HG03097 (cell line): ENCODE results near the gene COL4A2.

ENCODE experiments used
- ATAC-seq: cut with Tn5 transposase; IDR thresholded peaks from one replicate; pipeline ENCODE4 v1.9.1; 2021; ENCODE audit not compliant: unreplicated experiment, low FRiP score

Gene COL4A2

DNA sequence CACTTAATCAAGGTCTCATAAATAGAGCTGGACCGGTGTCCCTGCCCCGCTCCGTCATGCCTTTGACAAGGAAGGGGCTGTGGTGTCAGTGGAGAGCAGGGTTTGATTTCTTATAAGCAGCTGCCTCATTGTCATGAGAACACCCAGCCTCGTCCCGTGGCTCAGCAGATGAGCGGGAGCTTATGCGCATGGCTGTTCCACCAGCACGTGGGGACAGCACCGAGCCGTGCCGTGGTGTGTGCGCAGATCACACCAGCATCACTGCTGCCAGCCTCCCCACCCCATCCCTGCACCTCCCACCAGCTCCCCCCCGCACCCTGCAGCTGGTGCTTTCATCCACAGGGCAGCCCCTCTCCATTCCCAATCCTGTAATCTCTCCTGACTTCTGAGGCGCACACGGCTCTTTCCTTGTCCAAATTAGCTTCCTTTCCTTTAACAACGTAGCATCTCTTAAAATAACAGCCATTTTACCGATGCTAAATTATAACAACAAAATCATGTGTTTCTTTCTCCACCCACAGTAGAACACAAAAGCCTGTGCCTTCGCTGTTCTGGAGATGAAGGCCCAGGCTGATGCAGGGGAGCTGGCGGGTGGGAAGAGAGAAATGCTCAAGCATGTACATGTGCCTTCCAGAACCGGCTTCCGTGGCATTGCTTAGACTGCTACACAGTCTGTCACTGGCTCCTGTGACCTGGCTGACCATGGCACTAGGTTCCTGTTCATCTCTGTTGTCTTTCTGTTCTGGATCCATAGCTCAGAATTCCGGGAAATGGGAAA is 157.7 kb downstream of the COL4A2 start:
- ATAC-seq: no peak

DNA sequence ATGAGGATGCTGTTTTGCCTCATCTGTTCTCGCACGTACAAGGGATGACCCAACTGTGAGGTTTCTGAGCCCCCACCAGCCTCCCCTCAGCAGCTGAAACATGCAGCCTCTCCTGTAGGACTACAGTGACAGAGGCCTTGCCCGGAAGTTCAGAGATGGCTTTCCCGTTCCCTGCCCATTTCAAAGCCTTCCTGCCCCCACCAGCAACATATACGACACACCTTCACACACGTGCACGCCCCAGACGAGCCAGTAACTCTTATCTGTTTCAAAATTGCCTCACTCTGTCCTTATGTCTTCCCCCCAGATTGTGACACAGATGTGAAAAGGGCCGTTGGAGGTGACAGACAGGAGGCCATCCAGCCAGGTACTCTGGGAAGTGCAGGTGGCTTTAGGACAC is 158.6 kb downstream of the COL4A2 start:
- ATAC-seq: no peak

DNA sequence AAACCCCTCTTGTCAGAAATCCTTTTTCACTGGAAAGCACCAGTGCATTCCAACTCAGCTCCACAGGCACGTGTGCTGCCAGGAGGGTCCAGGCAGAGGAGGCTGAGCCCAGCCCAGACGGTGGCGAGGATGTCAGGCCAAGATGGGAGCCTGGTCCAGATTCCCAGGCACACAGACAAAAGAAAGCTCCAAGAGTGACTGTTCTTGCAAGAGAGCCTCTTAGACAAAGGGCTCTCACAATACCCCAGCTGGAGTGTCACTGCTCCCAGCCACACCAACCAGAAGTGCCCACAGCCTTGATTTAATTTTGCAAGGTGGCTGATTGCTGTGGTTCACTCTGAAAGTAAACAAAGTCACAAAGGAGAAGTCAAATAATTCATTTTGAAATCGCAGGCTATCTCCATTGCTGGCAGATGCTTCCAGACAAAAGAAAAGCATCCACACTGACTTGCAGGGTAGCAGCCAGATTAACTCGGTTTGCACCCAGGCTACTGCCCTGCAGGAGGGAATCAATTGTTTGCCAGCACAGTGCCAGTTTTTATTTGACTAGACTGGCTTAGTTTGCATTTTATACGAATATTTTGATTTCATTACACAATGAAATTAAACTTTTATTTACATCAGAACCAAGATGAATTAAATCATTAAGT is 159.3 kb downstream of the COL4A2 start:
- no peak for ATAC-seq

DNA sequence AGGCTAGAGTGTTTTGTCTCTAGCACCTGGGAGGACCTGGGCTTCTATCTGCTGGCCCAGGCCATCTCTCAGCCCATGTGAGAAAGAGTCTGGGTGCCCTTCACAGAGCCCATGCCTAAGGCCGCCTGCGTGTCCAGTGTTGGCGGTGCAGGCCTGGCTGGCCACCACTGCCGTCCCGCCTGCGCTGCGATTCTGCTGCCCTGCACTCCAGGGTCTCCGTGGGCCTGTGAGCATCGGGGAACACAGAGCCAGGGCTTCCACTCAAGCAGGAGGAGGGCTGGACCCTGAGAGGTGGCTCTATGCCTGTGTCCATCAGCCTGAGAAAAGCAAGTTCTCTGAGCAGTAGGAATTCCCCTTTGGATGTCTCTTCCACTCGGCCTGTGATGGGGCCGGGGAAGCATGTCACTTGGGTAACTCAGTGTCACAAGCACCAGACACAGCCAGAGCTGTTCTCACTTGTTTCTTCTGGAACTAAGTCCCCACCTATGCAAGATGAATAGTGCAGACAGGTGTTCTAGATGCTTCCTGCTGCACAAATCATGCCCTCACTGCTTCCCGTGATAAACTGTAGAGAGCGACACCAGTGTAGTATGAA is 160.5 kb downstream of the COL4A2 start:
- ATAC-seq: no peak

DNA sequence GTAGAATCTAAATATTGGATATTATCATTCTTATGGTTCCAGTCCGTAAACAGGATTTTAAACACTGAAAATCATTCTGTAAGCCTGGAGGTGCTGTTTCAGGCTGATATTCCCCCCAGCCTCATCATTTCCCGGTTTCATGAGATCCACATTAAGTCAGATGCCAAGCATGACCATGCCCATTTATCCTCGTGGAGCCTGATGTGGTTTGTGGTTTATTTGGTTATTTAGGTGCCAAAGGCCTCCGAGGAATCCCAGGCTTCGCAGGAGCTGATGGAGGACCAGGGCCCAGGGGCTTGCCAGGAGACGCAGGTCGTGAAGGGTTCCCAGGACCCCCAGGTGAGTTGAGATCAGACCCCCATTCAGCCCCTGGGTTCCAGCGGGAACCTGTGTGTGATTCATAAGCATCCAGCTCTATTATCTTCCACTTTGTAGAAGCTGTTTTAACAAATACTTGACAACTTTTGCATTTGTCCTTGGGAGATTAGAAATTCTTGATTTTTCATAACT is 162.0 kb downstream of the COL4A2 start:
- no peak for ATAC-seq

DNA sequence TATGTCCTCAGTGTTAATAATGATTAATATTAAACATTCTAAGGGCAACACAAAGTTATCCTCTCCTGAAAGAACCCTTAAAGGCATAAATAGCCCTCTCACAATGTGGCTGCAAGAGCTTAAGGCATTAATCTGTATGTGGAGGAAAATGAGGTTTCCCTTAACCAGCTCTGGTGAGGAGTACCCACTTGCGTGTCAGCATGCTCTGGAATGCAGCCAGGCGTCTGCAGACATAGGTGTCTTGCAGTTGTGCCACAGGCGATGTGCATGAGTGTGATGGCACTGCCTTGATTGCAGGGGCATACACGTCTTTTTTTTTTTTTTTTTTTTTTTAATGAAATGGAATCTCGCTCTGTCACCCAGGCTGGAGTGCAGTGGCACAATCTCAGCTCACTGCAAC is 162.5 kb downstream of the COL4A2 start:
- no peak for ATAC-seq

DNA sequence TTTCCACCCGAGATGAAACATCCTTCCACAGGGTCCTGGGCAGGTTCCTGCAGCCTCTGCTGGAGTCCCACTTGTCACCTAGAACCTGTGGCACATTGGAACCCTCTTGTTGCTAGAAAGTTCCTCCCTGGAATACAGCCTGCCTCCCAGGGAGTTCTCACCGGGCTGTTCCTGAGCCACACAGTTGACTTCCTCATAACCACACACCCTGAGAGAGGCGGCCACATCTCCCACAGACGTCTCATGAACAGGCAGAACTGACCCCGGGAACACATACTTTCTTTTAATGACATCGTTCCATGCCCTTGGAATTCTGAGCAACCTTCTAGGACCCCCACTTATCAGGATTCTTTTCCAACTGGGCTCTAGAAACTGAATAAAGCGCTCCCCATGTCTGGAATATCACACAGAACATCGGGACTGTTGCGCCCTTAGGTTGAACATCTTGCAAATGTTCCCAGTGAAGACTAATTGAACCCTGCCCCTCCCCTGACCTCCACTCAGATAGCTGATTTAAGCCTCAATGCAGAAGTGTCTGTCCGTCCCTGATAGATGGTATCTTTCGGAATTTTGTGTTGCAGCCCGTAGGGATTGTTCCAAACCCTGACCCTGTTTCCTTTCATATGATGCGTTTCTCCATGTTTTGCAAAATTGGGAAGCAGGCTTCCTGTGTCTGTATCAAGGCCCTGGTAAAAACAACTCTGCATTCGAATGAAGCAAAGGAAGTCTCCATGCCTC is 163.4 kb downstream of the COL4A2 start:
- no peak for ATAC-seq

DNA sequence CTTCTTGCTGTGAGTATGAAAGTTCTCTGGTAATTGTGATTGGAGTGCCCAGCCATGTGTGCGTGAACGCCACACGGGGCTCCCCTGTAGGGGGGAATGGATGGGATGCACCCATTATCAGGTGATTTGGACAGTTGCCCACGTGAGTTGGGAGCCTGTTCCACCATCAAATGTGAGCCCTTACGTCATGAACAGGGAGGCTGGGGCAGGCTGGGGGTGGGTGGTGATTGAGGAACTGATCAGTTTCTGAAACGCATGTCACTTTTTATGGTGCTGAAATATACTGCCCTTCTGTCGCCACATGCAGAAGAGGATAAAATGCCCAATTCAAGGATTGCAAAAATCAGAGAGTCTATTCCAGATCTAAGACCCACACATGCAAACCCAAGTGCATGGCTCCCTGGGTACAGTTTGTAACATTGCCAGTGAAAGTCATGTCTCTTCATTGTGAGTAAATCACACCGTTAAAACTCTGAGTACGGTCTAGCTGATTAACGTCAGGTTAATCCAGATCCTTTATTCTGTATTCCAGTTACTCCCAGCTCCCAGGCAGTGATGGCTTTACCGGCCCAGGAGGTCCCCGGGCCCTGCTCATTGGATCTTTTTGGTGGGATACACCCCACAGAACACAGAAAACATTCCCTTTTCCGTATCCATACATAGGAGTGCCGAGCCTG is 164.2 kb downstream of the COL4A2 start:
- ATAC-seq: peak; percentile 46

DNA sequence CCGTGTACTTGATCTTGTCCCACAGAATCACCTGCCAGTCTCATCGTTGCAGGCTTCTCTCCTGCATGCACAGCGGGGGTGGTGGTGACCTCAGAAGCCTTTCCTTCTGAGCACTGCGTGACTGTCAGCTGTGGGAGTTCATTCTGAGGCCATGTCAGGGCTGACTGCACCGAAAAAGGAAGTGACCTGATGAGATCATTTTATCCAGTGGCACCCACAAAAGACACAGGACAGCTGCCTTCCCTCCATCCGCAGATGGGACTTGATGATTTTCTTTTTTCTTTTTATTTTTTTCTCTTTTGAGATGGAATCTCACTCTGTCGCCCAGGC is 164.7 kb downstream of the COL4A2 start:
- peak; percentile 96 for ATAC-seq

DNA sequence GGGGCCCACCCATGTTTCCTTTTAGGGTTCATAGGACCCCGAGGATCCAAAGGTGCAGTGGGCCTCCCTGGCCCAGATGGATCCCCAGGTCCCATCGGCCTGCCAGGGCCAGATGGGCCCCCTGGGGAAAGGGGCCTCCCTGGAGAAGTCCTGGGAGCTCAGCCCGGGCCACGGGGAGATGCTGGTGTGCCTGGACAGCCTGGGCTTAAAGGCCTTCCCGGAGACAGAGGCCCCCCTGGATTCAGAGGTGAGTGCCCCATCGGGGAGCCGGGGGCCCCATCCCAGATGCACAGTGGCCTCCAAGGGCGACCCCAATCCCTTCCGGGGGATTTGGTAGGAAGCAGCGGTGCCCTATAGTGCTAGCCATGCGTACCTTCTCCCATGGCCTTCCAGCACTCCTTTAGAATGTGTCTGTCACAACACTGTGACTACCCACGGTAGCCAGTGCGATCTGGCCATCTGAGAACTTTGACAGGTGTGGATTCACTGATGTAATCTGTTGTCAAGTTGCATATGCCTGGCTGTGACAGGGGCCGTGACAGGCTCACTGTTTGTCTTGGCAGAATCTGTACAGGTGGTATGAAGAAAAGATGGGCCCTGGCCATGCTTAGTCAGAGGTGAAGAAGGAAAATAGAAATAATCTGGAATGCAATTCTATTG is 165.9 kb downstream of the COL4A2 start:
- no peak for ATAC-seq

DNA sequence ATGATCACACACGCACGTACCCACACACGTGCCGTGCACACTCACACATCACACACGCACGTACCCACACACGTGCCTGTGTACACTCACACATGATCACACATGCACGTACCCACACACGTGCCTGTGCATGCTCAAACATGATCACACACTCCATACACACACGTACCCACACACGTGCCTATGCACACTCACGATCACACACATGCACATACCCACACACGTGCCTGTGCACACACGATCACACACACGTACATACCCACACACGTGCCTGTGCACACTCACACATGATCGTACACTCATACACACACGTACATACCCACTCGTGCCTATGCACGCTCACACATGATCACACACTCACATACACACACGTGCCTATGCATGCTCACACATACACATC is 167.6 kb downstream of the COL4A2 start:
- no peak for ATAC-seq

DNA sequence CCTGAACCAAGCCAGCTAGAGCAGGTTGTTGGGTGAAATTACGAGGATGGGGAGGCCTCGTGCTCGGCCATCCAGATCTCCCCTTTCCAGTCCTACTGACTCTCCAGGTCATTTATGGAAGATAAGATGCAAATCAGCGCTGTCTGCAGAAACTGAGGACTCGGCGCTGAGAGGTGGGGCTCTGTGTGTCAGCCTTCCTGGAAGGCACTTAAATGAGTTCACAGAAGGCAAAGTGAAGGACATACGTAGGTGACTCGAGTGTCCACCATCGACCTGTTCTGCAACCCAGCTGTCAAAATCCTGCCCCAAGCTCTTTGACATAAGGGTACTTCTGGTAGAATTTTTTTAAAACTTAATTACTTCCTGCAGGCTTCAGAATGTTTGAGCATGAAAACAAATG is 168.0 kb downstream of the COL4A2 start:
- no peak for ATAC-seq

DNA sequence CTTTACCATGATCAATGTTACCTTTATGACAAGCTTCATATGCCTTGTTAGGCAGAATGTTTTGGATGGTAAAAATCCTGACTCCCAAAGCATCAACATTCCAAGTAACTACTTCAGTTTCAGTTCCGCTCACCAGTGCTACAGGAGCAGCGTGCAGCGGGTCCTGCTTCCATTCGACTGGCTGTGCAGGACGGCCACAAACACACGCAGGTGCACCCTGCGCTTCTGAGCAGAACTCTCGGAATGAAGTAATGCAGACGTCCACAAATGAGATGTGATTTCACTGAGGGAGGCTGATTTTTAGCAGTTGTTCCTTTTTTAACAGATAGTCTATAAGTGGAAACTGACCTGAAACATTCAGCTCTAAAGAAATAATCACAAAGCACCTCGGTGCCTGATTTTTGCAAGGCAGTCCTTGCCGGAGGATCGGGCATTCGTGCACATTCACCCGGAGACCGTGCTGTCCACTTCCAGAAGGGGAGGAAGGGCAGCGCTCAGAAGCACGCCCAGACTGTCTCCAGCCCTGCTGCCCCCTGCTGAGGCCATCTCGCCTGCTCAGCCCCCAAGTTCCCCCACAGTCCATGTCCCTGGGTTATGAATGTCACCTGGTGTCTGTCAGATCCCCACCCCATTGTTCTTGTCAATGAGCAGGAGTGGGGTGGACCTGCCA is 168.6 kb downstream of the COL4A2 start:
- ATAC-seq: no peak

DNA sequence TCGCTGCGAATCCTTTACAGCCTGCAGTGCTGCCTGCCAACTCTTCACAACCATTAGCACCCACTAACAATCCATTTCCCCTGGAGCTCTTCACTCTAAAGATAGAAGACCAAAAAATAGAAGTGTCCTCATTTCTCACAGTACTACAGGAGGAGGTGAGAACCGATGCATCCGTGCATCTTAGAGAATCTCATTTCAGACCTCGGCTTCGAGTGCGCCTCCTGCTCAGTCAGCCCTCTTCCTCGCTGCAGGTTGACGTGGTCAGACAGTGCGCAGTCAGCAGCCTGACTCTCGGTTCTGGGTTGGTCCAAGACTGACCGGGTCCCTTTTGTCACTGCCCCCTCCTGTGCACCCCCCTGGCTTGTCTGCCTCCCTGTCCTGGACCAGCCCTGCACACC is 169.1 kb downstream of the COL4A2 start:
- ATAC-seq: no peak

DNA sequence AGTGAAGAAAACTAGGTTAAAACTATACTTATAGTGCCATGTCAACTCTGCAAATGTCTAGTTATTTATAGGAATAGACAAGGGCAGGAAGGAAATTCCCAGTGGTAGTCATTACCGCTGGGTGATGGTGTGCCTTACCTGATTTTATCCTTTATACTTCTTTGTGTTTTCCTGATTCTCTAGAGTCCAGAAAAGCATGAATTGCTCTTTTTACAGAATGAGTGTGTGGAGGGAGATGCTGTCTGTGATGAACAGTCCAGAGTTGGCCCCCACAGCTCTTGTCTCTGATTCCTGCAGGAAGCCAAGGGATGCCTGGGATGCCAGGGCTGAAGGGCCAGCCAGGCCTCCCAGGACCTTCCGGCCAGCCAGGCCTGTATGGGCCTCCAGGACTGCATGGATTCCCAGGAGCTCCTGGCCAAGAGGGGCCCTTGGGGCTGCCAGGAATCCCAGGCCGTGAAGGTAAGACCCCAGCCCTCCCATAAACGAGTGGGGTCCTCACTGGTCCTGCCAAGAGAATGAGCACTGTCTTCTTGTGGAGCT is 170.7 kb downstream of the COL4A2 start:
- ATAC-seq: no peak

DNA sequence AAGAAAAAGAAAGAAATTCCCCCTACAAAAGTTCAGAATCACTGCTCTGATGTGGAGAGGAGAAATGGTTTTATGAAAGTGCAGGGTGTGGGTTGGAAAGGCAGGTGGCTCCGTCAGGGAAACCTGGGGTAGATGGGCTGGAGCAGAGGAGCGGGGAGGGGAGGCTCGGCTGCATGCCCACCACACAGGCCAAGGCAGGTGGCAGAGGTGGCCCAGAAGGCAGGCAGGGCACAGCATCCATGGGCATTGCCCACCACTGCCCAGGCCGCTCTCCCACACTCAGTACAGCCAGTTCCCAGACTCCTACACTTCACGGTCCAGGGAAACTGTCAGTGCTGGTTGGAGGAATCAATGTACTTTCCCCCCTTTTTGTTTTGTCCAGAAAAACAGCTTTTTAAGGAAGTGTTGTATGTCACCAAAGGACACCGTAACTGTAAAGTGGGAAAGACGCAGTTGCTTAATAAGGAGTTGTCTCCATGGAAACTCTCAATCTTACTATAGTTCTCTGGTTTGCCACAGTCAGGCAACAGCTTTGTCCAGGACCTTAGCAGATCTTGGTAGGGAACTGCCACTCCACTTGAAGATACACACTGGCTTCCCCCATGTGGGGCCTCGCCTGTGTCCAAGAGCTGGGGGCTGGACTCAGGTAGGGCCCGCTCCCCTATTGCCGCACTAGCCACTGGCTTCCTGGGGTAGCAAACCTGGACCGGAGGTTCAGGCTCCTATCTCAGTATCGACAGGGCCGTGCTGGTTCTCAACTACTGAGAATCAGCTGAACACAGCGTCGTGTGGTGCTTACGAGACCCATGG is 171.5 kb downstream of the COL4A2 start:
- no peak for ATAC-seq

DNA sequence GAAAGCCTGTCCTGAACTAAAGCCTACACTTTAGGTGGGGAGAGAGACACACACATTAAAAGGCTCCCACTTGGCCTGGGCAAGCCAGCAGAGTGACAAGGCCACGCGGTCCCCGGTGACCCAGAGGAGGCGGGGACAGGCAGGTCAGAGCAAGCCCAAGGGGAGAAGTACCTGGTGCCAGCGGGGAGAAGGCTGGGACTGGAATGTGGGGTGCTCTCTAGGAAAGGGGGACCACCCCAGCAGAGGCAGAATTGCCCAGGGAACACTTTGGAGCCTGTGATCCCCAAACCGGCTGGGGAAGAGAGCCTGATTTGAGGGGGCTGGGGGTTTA is 172.1 kb downstream of the COL4A2 start:
- ATAC-seq: no peak

DNA sequence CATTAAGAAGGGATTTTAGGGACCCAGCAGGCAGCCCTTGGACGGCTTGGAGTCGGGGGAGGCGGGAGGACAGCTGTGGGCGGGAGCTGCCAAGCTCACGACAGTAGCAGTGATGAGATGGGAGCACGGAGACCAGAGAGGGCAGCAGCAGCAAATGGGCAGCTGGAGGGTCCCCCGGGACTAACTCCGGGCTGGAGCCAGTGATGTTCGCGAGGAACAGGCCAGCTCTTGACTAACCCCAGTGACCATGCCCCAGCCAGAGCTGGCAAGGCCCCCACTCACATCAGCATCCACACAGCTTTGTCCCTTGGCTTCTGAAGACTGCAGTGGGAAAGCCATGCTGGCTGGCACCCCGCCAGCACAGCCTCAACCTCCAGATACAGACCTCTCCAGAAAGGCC is 172.6 kb downstream of the COL4A2 start:
- ATAC-seq: no peak

DNA sequence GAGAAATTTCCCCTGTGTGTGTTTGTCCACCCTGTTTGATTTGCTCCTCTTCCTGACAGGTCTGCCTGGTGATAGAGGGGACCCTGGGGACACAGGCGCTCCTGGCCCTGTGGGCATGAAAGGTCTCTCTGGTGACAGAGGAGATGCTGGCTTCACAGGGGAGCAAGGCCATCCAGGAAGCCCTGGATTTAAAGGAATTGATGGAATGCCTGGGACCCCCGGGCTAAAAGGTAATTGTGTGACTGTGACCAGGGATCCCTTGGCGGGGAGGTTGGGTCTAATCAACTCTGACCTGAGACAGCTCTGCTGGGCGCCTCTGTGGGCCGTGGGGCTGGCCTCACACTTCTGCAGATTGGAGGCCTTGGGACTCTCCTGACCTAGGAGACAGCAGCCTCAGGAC is 173.1 kb downstream of the COL4A2 start:
- no peak for ATAC-seq
